DND-41 (cell line): ENCODE measurements around the gene NMBR.
"Not testable (repeated sequence)": the region's sequence is repeated elsewhere in the genome, so short reads cannot be mapped to it uniquely, and the experiment has no call there.

Experiments used
- ATAC-seq: fragments of 200-7000 bp; cut with Tn5 transposase; 3 replicates; pipeline ENCODE4 v1.9.1; 2021; ENCODE audit warnings: low read depth; ENCODE audit not compliant: insufficient read depth
- DNase-seq: peaks from one replicate; pipeline ENCODE4 v3.0.0-alpha.2; 2020
- H2AFZ ChIP-seq: 2 replicates; pipeline ENCODE4 v1.6.0; 2012; ENCODE audit warnings: low read depth, low read length
- H3K27ac ChIP-seq: 2 replicates; pipeline ENCODE4 v1.5.1; 2012; ENCODE audit warnings: low read length, inconsistent platforms
- H3K27me3 ChIP-seq: fragments of 200-600 bp; sonication (generic); 2 replicates; pipeline ENCODE4 v1.6.0; 2012; ENCODE audit warnings: low read length, mild to moderate bottlenecking, inconsistent platforms; ENCODE audit not compliant: insufficient read depth, poor library complexity
- H3K36me3 ChIP-seq: 2 replicates; pipeline ENCODE4 v1.5.1; 2012; ENCODE audit warnings: low read length, inconsistent platforms; ENCODE audit not compliant: insufficient read depth
- H3K4me1 ChIP-seq: 2 replicates; pipeline ENCODE4 v1.5.1; 2012; ENCODE audit warnings: mild to moderate bottlenecking, low read length; ENCODE audit not compliant: insufficient read depth
- H3K4me2 ChIP-seq: 2 replicates; pipeline ENCODE4 v1.6.0; 2012; ENCODE audit warnings: mild to moderate bottlenecking, moderate library complexity, low read length, inconsistent platforms; ENCODE audit not compliant: insufficient read depth
- H3K4me3 ChIP-seq, 2 experiments: fragments of 200-600 bp in 1 of 2; shearing (Covaris generic) in 1 of 2; 2 replicates each; pipeline ENCODE4 v1.5.1; 2012 to 2016; ENCODE audit warnings: inconsistent platforms in 2 of 2, low read length in 2 of 2, mild to moderate bottlenecking in 2 of 2, low read depth in 1 of 2, moderate library complexity in 1 of 2
- H3K79me2 ChIP-seq: 2 replicates; pipeline ENCODE4 v1.6.0; 2012; ENCODE audit warnings: low read length, inconsistent platforms; ENCODE audit not compliant: insufficient read depth
- H3K9ac ChIP-seq: 2 replicates; pipeline ENCODE4 v1.6.0; 2012; ENCODE audit warnings: low read depth, mild to moderate bottlenecking, inconsistent platforms, low read length, moderate library complexity
- H3K9me3 ChIP-seq: 2 replicates; pipeline ENCODE4 v1.5.1; 2012; ENCODE audit warnings: low read length, moderate library complexity, mild to moderate bottlenecking, inconsistent platforms; ENCODE audit not compliant: insufficient read depth, severe bottlenecking
- H4K20me1 ChIP-seq: 2 replicates; pipeline ENCODE4 v1.6.0; 2012; ENCODE audit warnings: low read length; ENCODE audit not compliant: insufficient read depth
- EZH2 ChIP-seq: IDR thresholded peaks from 3 replicates; pipeline ENCODE4 v1.6.1; 2012; ENCODE audit warnings: borderline replicate concordance, low read depth, mild to moderate bottlenecking, moderate library complexity, low read length, inconsistent platforms; ENCODE audit not compliant: severe bottlenecking
- TF ChIP-seq, protein P1 (sequence below): IDR thresholded peaks from 2 replicates; pipeline ENCODE4 v1.5.1; 2012; ENCODE audit warnings: borderline replicate concordance, low read length, moderate library complexity, mild to moderate bottlenecking; ENCODE audit not compliant: poor library complexity, severe bottlenecking; ENCODE audit errors: extremely low read depth

The NMBR gene

DNA sequence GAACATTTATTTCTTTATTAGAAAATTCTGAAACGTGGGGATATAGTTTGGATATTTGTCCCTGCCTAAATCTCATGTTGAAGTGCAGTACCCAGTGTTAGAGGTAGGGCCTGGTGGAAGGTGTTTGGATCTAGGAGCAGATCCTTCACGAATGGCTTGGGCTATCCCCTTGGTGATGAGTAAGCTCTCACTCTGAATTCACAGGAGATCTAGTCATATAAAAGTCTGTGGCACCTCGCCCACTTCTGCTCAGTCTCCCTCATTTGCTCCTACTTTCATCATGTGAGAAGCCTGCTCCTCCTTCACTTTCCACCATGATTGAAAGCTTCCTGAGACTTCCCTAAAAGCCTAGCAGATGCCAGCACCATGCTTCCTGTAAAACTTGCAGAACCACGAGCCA, 111.0 kb downstream of the NMBR start:
- DNase-seq (no peak), ATAC-seq (no peak)
- no peak overlapping the region for H2AFZ ChIP-seq
- no peaks in the 10 kb centered on the region for H3K4me1 ChIP-seq
- no peaks in the 10 kb centered on the region; the same call in 1 of the 2 replicates for H4K20me1 ChIP-seq
- TF ChIP-seq EZH2: no peak
- no peaks in the 10 kb centered on the region for H3K9me3 ChIP-seq
- no peak overlapping the region for H3K4me3 ChIP-seq
- H3K36me3 ChIP-seq: no peaks in the 10 kb centered on the region
- H3K79me2 ChIP-seq: no peaks in the 10 kb centered on the region
- no peak overlapping the region for H3K27ac ChIP-seq
- no peak overlapping the region for H3K9ac ChIP-seq
- no peak overlapping the region for H3K4me2 ChIP-seq
- H3K27me3 ChIP-seq: no peaks in the 10 kb centered on the region

DNA sequence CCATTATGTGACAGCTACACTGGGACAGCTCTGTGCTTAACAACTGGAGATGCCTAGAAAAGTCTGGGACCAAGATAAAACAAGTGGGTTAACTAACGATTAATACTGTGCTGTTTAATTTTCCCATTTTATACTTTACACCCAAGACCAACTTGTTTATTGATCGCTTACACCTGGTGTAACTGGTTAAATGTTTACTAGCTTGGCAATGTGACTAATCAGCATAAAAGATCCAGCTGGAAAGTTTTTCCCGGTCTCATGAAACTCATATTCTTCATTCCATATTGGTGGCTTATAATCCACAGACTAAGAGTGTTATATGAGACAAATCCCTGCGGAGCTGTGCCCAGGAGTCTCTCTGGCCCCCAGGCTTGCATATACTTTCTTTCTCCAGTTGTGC, 115.9 kb downstream of the NMBR start:
- no peaks in the 10 kb centered on the region for H3K79me2 ChIP-seq
- ATAC-seq: no peak
- H4K20me1 ChIP-seq: no peaks in the 10 kb centered on the region; the same call in 1 of the 2 replicates
- H3K9me3 ChIP-seq: no peaks in the 10 kb centered on the region
- H3K4me2 ChIP-seq: no peak overlapping the region
- no peak overlapping the region for H3K27ac ChIP-seq
- DNase-seq: no peak
- H3K27me3 ChIP-seq: no peaks in the 10 kb centered on the region
- no peak overlapping the region for H2AFZ ChIP-seq
- TF ChIP-seq EZH2: no peak
- TF ChIP-seq, protein P1, sequence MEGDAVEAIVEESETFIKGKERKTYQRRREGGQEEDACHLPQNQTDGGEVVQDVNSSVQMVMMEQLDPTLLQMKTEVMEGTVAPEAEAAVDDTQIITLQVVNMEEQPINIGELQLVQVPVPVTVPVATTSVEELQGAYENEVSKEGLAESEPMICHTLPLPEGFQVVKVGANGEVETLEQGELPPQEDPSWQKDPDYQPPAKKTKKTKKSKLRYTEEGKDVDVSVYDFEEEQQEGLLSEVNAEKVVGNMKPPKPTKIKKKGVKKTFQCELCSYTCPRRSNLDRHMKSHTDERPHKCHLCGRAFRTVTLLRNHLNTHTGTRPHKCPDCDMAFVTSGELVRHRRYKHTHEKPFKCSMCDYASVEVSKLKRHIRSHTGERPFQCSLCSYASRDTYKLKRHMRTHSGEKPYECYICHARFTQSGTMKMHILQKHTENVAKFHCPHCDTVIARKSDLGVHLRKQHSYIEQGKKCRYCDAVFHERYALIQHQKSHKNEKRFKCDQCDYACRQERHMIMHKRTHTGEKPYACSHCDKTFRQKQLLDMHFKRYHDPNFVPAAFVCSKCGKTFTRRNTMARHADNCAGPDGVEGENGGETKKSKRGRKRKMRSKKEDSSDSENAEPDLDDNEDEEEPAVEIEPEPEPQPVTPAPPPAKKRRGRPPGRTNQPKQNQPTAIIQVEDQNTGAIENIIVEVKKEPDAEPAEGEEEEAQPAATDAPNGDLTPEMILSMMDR: no peak
- H3K4me3 ChIP-seq: no peak overlapping the region
- H3K36me3 ChIP-seq: no peaks in the 10 kb centered on the region
- H3K9ac ChIP-seq: no peak overlapping the region
- no peaks in the 10 kb centered on the region for H3K4me1 ChIP-seq

DNA sequence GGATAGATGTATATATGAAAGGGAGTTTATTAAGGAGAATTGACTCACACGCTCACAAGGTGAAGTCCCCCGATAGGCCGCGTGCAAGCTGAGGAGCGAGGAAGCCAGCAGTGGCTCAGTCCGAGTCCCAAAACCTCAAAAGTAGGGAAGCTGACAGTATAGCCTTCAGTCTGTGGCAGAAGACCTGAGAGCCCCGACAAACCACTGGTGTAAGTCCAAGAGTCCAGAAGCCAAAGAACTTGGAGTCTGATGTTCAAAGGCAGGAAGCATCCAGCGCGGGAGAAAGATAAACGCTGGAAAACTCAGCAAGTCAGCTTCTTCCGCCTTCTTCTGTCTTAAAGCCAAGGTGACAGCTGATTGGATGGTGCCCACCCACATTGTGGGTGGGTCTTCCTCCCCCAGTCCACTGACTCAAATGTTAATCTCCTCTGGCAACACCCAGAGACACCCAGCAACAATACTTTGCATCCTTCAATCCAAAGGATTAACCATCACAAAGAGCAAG, 116.8 kb downstream of the NMBR start:
- Histone ChIP-seq H4K20me1 (no peaks in the 10 kb centered on the region; the same call in 1 of the 2 replicates), H3K27me3 (no peaks in the 10 kb centered on the region), H3K9ac (no peak overlapping the region), H3K4me3 (no peak overlapping the region), H3K79me2 (no peaks in the 10 kb centered on the region), H3K36me3 (no peaks in the 10 kb centered on the region), H3K4me2 (no peak overlapping the region), H3K9me3 (no peaks in the 10 kb centered on the region), H2AFZ (no peak overlapping the region), H3K27ac (no peak overlapping the region), H3K4me1 (no peaks in the 10 kb centered on the region)
- DNase-seq (no peak), ATAC-seq (no peak)
- TF ChIP-seq, protein P1: no peak
- TF ChIP-seq EZH2: no peak

DNA sequence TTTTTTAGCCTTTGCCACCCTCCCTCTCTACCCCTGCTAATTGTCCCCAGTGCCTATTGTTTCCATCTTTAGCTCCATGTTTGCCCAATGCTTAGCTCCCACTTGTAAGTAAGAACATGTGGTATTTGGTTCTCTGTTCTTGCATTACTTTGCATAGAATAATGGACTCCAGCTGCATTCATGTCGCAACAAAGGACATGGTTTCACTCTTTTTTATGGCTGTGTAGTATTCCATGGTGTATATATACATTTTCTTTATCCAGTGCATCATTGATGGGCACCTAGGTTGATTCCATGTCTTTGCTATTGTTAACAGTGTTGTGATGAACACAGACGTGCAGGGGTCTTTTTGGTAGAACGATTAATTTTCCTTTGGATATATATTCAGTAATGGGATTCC, 118.4 kb downstream of the NMBR start:
- Histone ChIP-seq H2AFZ (no peak overlapping the region), H3K4me3 (no peak overlapping the region), H3K9ac (no peak overlapping the region), H3K27me3 (no peaks in the 10 kb centered on the region), H3K36me3 (no peaks in the 10 kb centered on the region), H4K20me1 (no peaks in the 10 kb centered on the region), H3K79me2 (no peaks in the 10 kb centered on the region), H3K9me3 (no peaks in the 10 kb centered on the region), H3K4me2 (no peak overlapping the region), H3K4me1 (no peaks in the 10 kb centered on the region), H3K27ac (no peak overlapping the region)
- TF ChIP-seq, protein P1: no peak
- no peak for TF ChIP-seq EZH2
- no peak for ATAC-seq
- DNase-seq: no peak

DNA sequence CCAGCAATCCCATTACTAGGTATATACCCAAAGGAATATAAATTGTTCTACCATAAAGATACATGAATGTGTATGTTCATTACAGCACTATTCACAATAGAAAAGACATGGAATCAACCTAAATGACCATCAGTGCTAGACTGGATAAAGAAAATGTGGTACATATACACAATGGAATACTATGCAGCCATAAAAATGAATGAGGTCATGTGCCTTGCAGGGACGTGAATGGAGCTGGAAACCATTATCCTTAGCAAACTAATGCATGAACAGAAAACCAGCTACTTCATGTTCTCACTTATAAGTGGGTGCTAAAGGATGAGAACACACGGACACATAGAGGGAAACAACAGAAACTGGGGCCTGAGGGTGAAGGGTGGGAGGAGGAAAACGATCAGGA, 119.1 kb downstream of the NMBR start:
- H2AFZ ChIP-seq, H3K79me2 ChIP-seq: not testable (repeated sequence)

More for the DNA sequence above, 119.1 kb downstream of the NMBR start:
- not testable (repeated sequence) for H3K4me3 ChIP-seq, DNase-seq, H3K36me3 ChIP-seq, H4K20me1 ChIP-seq, H3K9ac ChIP-seq, H3K9me3 ChIP-seq, H3K27ac ChIP-seq, ATAC-seq, H3K27me3 ChIP-seq, H3K4me1 ChIP-seq, H3K4me2 ChIP-seq
